Gastrocnemius medialis (tissue), 4 donors: Measurements from ENCODE around the gene ZNF281.

Experiments used
- POLR2A ChIP-seq, 2 donors: fragments of 450-650 bp; IDR thresholded peaks; one replicate each; pipeline ENCODE4 v1.6.1; 2017; ENCODE audit warnings: antibody characterized with exemption in 2 of 2, mild to moderate bottlenecking in 2 of 2, moderate library complexity in 2 of 2
- TF ChIP-seq, protein P1 (sequence below), 5 experiments: fragments of 450-650 bp in 3 of 5; fragments of 200-600 bp in 2 of 5; sonication (generic) in 2 of 5; IDR thresholded peaks in 4 of 5; conservative IDR thresholded peaks in 1 of 5; 1 replicate in 4 of 5; 2 replicates in 1 of 5; pipeline ENCODE4 v1.5.1; 2016 to 2019; ENCODE audit warnings: antibody characterized with exemption in 5 of 5, mild to moderate bottlenecking in 3 of 5, moderate library complexity in 3 of 5

DNA sequence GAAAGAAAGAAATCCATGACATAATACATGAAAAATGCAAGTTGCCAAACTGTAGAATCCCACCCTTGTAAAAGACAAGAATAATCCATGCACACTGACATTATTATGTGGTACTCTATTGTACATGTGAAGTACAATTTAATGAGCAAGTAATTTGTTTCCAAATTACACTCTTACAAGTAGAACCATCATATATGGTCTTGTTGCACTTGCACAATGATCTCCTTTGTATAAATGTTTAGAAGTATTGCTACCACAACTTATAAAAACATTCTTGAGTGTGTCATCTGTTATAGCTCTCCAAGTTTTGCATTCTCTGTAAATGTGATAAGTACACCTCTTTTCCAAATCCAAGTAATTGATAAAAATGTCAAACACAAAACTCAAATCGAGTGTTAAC lies 29.1 kb upstream of the ZNF281 start:
- TF ChIP-seq POLR2A (IDR thresholded peaks at IDR 0.05), result no peak
- TF ChIP-seq, protein P1, sequence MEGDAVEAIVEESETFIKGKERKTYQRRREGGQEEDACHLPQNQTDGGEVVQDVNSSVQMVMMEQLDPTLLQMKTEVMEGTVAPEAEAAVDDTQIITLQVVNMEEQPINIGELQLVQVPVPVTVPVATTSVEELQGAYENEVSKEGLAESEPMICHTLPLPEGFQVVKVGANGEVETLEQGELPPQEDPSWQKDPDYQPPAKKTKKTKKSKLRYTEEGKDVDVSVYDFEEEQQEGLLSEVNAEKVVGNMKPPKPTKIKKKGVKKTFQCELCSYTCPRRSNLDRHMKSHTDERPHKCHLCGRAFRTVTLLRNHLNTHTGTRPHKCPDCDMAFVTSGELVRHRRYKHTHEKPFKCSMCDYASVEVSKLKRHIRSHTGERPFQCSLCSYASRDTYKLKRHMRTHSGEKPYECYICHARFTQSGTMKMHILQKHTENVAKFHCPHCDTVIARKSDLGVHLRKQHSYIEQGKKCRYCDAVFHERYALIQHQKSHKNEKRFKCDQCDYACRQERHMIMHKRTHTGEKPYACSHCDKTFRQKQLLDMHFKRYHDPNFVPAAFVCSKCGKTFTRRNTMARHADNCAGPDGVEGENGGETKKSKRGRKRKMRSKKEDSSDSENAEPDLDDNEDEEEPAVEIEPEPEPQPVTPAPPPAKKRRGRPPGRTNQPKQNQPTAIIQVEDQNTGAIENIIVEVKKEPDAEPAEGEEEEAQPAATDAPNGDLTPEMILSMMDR (IDR thresholded peaks at IDR 0.05 in 4 of 5, conservative IDR thresholded peaks at IDR 0.05 in 1 of 5), result no peak
